ENCODE measurements around the gene MAN1C1. TPM values are rescaled to one million over a fixed set of nuclear protein-coding genes. Genes with fewer than 3 reads are reported as not detected.

The MAN1C1 gene
- polyA plus RNA-seq, 4 donors: 14.5 to 21.7 (median 18.5) TPM

GRCh38 chr1:25808481-25809244, 192.1 kb downstream of the MAN1C1 start:
- DNase-seq (ENCODE audit: low read depth in 4 of 4, low spot score in 2 of 4): no peak

GRCh38 chr1:25809283-25809926, 192.8 kb downstream of the MAN1C1 start:
- DNase-seq (ENCODE audit: low read depth in 4 of 4, low spot score in 2 of 4): no peak

GRCh38 chr1:25809929-25810328, 193.3 kb downstream of the MAN1C1 start:
- no peak for DNase-seq (ENCODE audit: low read depth in 4 of 4, low spot score in 2 of 4)

- no peak for DNase-seq (ENCODE audit: low read depth in 4 of 4, low spot score in 2 of 4)
Observed at GRCh38 chr1:25810341-25811299, 194.0 kb downstream of the MAN1C1 start.

GRCh38 chr1:25811384-25812082, 194.9 kb downstream of the MAN1C1 start:
- DNase-seq (ENCODE audit: low read depth in 4 of 4, low spot score in 2 of 4): no peak

- no peak for DNase-seq (ENCODE audit: low read depth in 4 of 4, low spot score in 2 of 4)
Observed at GRCh38 chr1:25813071-25813733, 196.6 kb downstream of the MAN1C1 start.

GRCh38 chr1:25813734-25814471, 197.3 kb downstream of the MAN1C1 start:
- no peak for DNase-seq (ENCODE audit: low read depth in 4 of 4, low spot score in 2 of 4)

GRCh38 chr1:25814549-25815087, 198.0 kb downstream of the MAN1C1 start:
- DNase-seq (ENCODE audit: low read depth in 4 of 4, low spot score in 2 of 4): no peak

- no peak for DNase-seq (ENCODE audit: low read depth in 4 of 4, low spot score in 2 of 4)
Observed at GRCh38 chr1:25815208-25816111, 198.9 kb downstream of the MAN1C1 start.

- DNase-seq (ENCODE audit: low read depth in 4 of 4, low spot score in 2 of 4): no peak
Observed at GRCh38 chr1:25816112-25816718, 199.6 kb downstream of the MAN1C1 start.

- DNase-seq (ENCODE audit: low read depth in 4 of 4, low spot score in 2 of 4): no peak
Observed at GRCh38 chr1:25817840-25818501, 201.4 kb downstream of the MAN1C1 start.

- no peak for DNase-seq (ENCODE audit: low read depth in 4 of 4, low spot score in 2 of 4)
Observed at GRCh38 chr1:25818569-25818968, 202.0 kb downstream of the MAN1C1 start.

GRCh38 chr1:25819491-25820246, 203.1 kb downstream of the MAN1C1 start, which contains the start of gene MTFR1L:
MTFR1L (plus strand) TSS chr1:25819954; CDS start chr1:25823105, 3,151 bp downstream.
- DNase-seq (ENCODE audit: low read depth in 4 of 4, low spot score in 2 of 4): peak in 2 of 4 donors; percentile 79 to 83

- no peak for DNase-seq (ENCODE audit: low read depth in 4 of 4, low spot score in 2 of 4)
Observed at GRCh38 chr1:25820247-25821111, 203.9 kb downstream of the MAN1C1 start.

- no peak for DNase-seq (ENCODE audit: low read depth in 4 of 4, low spot score in 2 of 4)
Observed at GRCh38 chr1:25821112-25821476, 204.5 kb downstream of the MAN1C1 start.

Measured in left renal cortex interstitium (tissue), 4 donors.